ENCODE measurements around the gene MMP3.
A peak's percentile ranks its signal among the peaks of the same experiment; 100 is the strongest.

Gene MMP3

GRCh38 chr11:102788334-102788995, 54.9 kb downstream of the MMP3 start:
- peak in 1 of 2 donors; percentile 67 for DNase-seq
